Urinary bladder (tissue), 4 donors: Measurements from ENCODE around the gene GATC. TPM values are rescaled to one million over a fixed set of nuclear protein-coding genes. Genes with fewer than 3 reads are reported as not detected.
"Not testable (repeated sequence)": the region's sequence is repeated elsewhere in the genome, so short reads cannot be mapped to it uniquely, and the experiment has no call there.

ENCODE experiments used
- DNase-seq: peaks from one replicate; pipeline ENCODE4 v3.0.0-alpha.2; 2015; ENCODE audit errors: extremely low spot score
- H3K27ac ChIP-seq: one replicate; pipeline ENCODE4 v1.5.1; 2013; ENCODE audit warnings: low read depth, mild to moderate bottlenecking, moderate library complexity
- H3K36me3 ChIP-seq: one replicate; pipeline ENCODE4 v1.6.1; 2013; ENCODE audit warnings: mild to moderate bottlenecking, moderate library complexity; ENCODE audit not compliant: insufficient read depth
- H3K4me1 ChIP-seq: one replicate; pipeline ENCODE4 v1.6.1; 2013; ENCODE audit warnings: mild to moderate bottlenecking, moderate library complexity; ENCODE audit not compliant: insufficient read depth
- H3K4me3 ChIP-seq: one replicate; pipeline ENCODE4 v1.5.1; 2013; ENCODE audit warnings: low read depth, low read length
- WGBS: extraction: QIAGEN DNeasy Blood & Tissue Kit; methylation state at CpG from one replicate; pipeline ENCODE4 v1.1.7; 2013; 5-methylcytosine and 5-hydroxymethylcytosine counted together
- polyA plus RNA-seq: library from polyadenylated mRNA; stranded (reverse); fragments of 200-250 nt; gene quantifications from one replicate; pipeline ENCODE4 v1.2.3, GENCODE V29; 2013
- total RNA-seq: library from RNA; depleted of rRNA; stranded (reverse); fragments of >200 nt; gene quantifications from one replicate; pipeline ENCODE4 v1.2.3, GENCODE V29; 2014
- donor health status: healthy with polysubstance abuse.
- donor health status: healthy.

Gene GATC
- total and polyA plus RNA-seq, 2 donors = 11.9 to 26.2 TPM

GRCh38 chr12:120417917-120418580, 28.2 kb upstream of the GATC start:
- DNase-seq = no peak
- no peak overlapping the region for H3K4me3 ChIP-seq
- no peak overlapping the region for H3K27ac ChIP-seq
- 80% methylated on average over 4 of the region's 4 CpGs for WGBS
- no peaks in the 10 kb centered on the region for H3K36me3 ChIP-seq
- no peaks in the 10 kb centered on the region for H3K4me1 ChIP-seq

DNA sequence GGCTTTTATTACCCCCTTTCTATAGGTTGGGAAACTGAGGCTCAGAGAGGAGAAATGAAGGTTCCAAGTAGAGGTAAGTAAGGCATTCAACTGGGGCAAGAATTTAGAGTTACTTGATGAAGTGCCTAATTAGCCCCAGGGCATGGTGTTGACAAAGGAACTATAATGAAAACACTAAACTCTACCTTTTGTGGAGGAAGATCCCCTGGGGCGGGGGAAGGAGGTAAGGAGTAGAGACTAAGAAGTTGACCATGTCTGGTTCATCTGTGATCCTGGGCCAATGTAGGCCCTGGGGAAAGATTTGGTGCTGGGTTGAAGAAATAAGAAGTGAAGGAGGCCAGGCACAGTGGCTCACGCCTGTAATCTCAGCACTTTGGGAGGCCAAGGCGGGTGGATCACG, 24.5 kb upstream of the GATC start:
- H3K4me1 ChIP-seq = no peaks in the 10 kb centered on the region
- no peak for DNase-seq
- no peaks in the 10 kb centered on the region for H3K36me3 ChIP-seq
- WGBS = 82% methylated on average over 4 of the region's 4 CpGs
- H3K4me3 ChIP-seq = no peak overlapping the region
- H3K27ac ChIP-seq = no peak overlapping the region

DNA sequence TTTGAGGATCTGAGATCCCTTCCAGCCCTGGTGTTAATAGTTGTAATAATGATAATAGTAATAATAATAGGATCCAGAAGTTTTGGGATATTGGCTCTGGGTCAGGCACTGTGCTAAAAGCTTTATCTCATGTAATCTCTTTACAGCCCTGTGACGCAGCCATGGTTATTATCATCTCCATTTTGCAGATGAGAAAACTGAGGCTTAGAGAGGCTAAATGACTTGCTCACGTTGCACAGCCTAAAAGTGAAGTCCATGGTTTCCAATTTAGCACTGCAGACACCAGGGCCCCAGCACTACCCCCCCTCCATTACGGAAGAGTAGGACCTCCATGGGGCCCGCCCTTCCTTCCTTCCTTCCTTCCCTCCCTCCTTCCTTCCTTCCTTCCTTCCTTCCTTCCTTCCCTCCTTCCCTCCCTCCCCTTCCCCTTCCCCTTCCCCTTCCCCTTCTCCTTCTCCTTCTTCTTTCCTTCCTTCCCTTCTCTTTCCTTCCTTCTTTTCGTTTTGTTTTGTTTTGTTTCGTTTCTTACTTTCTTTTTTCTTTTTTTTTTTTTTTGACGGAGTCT, 23.3 kb upstream of the GATC start:
- DNase-seq = no peak
- Histone ChIP-seq H3K36me3 (no peaks in the 10 kb centered on the region), H3K4me1 (no peaks in the 10 kb centered on the region), H3K27ac (no peak overlapping the region), H3K4me3 (no peak overlapping the region)
- WGBS = 70% methylated on average over 7 of the region's 7 CpGs

DNA sequence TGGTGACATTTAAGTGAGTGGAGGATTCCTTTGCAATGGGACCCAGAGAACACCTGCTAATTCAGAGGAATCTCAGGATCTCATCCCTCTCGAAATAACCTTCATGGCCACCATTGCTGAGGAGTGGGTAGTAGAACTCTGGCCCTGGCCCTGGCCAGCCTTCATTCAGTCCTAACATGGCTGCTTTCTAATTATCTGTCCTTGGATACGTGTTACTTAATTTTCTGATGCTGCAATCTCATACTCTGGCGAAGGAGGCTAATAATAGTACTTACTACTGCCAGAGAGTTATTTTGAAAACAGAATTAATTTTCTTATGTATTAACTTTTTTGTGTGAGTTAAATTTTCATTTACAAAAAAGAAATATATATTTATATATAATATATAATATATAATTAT, 20.4 kb upstream of the GATC start:
- no peaks in the 10 kb centered on the region for H3K36me3 ChIP-seq
- WGBS = 72% methylated on average over 3 of the region's 3 CpGs
- H3K4me3 ChIP-seq = no peak overlapping the region
- no peaks in the 10 kb centered on the region for H3K4me1 ChIP-seq
- H3K27ac ChIP-seq = no peak overlapping the region
- DNase-seq = no peak

GRCh38 chr12:120428597-120429229, 17.5 kb upstream of the GATC start:
- no peaks in the 10 kb centered on the region for H3K36me3 ChIP-seq
- no peak overlapping the region for H3K4me3 ChIP-seq
- WGBS = 57% methylated on average over 8 of the region's 8 CpGs
- DNase-seq = no peak
- H3K4me1 ChIP-seq = no peaks in the 10 kb centered on the region
- no peak overlapping the region for H3K27ac ChIP-seq

DNA sequence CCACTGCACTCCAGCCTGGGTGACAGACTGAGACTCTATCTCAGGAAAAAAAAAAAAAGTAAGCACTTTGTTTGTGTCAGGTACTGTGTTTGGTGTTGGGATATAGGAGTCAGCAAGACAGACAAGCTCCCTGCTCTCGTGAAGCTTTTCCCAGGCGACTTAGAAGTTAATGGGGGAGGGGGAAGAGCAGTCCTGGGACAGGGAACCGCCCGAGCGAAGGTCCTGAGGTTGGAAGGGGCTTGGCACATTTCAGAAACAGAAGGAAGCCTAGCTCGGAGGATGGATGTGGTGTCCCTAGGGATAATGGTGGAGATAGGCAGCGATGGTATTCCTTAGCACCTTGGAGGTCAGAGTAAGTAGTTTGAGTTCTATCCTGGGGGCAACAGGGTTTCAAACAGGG, 16.9 kb upstream of the GATC start:
- Histone ChIP-seq H3K4me1 (no peaks in the 10 kb centered on the region), H3K27ac (no peak overlapping the region), H3K36me3 (no peaks in the 10 kb centered on the region), H3K4me3 (no peak overlapping the region)
- DNase-seq = no peak
- WGBS = 58% methylated on average over 7 of the region's 7 CpGs

DNA sequence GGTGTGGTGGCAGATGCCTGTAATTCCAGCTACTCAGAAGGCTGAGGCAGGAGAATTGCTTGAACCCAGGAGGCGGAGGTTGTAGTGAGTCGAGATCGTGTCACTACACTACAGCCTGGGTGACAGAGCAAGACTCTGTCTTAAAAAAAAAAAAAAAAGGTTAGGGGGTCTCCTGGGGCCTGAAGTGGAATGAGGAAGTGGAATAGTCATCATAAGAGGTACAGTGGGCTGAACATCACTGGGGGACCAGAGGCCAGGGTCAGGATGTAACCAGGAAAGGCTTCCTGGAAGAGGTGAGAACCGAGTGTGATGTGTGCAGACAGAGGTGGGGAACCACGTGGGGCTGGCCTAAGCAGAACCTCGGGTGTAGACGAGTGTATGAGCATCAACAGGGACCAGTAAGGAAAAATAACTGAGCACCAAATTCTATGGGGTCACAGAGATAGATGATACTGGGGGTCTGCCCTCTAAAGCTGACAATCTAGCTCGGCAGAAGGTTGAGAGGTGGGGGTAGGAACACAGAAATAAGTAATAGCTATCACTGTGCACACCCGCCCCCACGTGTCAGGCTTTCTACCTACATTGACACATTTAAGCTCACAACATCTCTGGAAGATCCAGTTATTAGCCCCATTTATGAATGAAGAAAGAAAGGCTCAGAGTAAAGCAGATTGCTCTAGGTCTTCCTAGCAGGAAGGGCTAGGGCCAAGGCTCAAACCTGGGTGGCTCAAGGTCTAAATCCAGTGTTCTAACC, 13.3 kb upstream of the GATC start:
- Histone ChIP-seq H3K27ac (no peak overlapping the region), H3K4me3 (no peak overlapping the region), H3K4me1 (no peaks in the 10 kb centered on the region), H3K36me3 (no peaks in the 10 kb centered on the region)
- 64% methylated on average over 10 of the region's 10 CpGs for WGBS
- DNase-seq = no peak

GRCh38 chr12:120437735-120438494, 8.3 kb upstream of the GATC start, which contains the start of gene COX6A1:
COX6A1 (plus strand) TSS chr12:120438113; CDS start chr12:120438127, 14 bp downstream.
- under 1% methylated on average over 59 of the region's 59 CpGs for WGBS
- no peaks in the 10 kb centered on the region for H3K4me1 ChIP-seq
- peak within 1 kb of the TSS; percentile 77 for H3K4me3 ChIP-seq
- DNase-seq = peak; percentile 98
- peaks cover 2% of the 10 kb centered on the region for H3K36me3 ChIP-seq
- H3K27ac ChIP-seq = peak within 1 kb of the TSS; percentile 84

DNA sequence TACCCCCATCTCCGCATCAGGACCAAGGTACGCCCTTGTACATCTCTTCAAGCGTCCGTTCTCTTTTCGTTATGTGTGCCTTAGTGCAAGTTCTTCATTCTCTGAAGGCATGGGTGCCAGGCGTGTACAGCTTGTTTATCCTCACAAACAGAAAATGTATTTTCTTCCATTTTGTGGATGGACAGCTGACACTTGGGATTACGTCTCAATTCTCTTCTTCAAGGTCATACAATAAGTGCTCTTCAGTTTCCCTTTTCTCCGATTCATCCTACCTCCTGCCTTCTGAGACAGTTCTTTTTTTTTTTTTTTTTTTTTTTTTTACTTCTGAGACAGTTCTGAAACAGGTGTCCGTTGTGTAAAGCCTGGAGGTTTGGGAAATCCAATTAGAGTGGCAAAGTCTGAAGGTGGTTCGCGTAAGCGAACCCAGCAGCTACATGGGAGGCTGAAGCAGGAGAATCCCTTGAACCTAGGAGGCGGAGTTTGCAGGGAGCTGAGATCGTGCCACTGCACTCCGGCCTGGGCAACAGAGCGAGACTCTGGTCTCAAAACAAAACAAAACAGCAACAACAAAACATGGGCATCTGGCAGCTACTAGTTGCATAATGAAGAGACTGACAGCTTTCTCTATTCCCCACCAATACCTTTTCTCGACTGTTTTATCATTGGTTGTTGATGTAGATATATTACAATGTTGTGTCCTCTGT, 7.6 kb upstream of the GATC start:
- H3K36me3 ChIP-seq = peaks cover 2% of the 10 kb centered on the region
- H3K4me3 ChIP-seq = peak overlapping the region; percentile 77
- WGBS = 38% methylated on average over 17 of the region's 17 CpGs
- no peaks in the 10 kb centered on the region for H3K4me1 ChIP-seq
- no peak overlapping the region for H3K27ac ChIP-seq
- DNase-seq = no peak

DNA sequence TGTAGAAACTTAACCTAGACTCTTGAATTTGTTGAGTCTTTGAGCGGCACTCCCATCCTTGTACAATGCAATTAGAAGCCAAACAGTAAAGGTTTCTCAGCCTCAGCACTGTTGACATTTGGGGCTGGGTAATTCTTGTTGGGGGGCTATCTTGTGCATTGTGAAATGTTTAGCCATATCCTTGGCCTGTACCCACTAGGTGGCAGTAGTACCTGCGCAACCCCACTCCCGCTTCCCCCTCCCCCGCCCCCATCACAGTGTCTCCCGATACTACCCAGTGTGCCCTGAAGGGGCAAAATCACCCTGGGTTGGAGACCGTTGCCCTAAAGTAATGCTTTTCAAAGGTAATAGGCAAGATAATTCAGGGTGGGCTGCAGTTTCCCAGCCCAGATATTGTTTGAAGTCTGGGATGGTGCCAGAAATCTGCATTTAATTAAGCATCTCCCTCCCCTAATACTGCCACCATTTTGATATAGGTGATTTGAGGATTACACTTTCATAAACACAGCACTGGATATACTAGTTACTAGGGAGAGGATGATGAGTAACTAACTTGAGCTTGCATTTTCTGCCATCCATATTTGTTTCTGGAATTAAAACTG, 6.5 kb upstream of the GATC start:
- 14% methylated on average over 6 of the region's 6 CpGs for whole genome bisulfite sequencing
- DNase-seq = no peak
- Histone ChIP-seq H3K4me3 (no peak overlapping the region), H3K4me1 (no peaks in the 10 kb centered on the region), H3K27ac (no peak overlapping the region), H3K36me3 (peaks cover 4% of the 10 kb centered on the region)

DNA sequence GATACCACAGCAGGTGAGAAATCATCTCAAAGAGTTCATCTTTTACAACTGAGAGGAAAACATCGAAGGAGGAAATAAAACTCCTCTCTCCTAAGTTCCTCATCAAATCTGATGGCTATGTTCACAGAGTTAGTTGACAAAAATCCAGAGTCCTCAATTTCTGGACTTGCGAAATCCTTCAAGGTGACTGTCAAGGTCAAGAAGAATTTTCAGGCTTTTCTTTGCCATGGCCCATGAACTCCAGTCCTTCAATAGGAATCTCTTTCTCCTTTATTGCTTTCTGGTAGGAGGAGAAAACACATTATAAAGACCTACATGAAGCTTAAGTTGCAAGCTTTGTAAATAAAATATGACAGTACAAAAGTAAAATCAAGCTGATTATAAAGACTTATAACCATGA, 1.6 kb upstream of the GATC start:
- Histone ChIP-seq H3K4me1 (peaks cover 1% of the 10 kb centered on the region), H3K36me3 (peaks cover 6% of the 10 kb centered on the region), H3K4me3 (no peak overlapping the region), H3K27ac (no peak overlapping the region)
- no peak for DNase-seq
- WGBS = 90% methylated on average over 2 of the region's 2 CpGs

DNA sequence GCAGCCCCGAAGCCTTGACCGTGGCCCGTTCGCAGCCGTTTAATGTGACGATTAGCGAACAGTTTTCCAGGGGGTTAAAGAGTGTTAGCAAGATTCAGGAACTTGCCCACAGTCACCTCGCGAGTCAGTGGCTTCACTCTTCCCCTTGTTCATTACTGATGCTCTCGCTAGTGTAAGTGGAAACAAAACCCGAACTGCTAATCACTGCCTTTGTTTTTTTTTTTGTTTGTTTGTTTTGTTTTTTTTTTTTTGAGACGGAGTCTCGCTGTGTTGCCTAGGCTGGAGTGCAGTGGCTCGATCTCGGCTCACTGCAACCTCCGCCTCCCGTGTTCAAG, 567 bp downstream of the GATC start:
- H3K36me3 ChIP-seq = not testable (repeated sequence)

More for the DNA sequence above, 567 bp downstream of the GATC start:
- peak overlapping the region; percentile 86 for H3K27ac ChIP-seq
- WGBS = 7% methylated on average over 17 of the region's 17 CpGs
- DNase-seq, H3K4me1 ChIP-seq: not testable (repeated sequence)
- H3K4me3 ChIP-seq = peak overlapping the region; percentile 72
